Mammary epithelial cell (primary cell): ENCODE measurements around the gene ADAMTS6.

Source experiments
- CTCF ChIP-seq, 2 donors: IDR thresholded peaks in 1 of 2; conservative IDR thresholded peaks in 1 of 2; 2 replicates each; pipeline ENCODE4 v1.5.1; 2011 to 2012; ENCODE audit warnings: inconsistent platforms in 2 of 2, low read length in 2 of 2, mild to moderate bottlenecking in 2 of 2, control low read depth in 1 of 2, low read depth in 1 of 2; ENCODE audit not compliant: insufficient read depth in 1 of 2; ENCODE audit errors: extremely low read depth in 1 of 2
- EZH2 ChIP-seq: IDR thresholded peaks from 2 replicates; pipeline ENCODE4 v1.6.1; 2012; ENCODE audit warnings: low read length, inconsistent platforms, borderline replicate concordance

GRCh38 chr5:65355301-65355700 lies 126.4 kb downstream of the ADAMTS6 start:
- TF ChIP-seq CTCF (conservative IDR thresholded peaks at IDR 0.05 in 1 of 2, IDR thresholded peaks at IDR 0.05 in 1 of 2; ENCODE audit: extremely low read depth in 1 of 2, insufficient read depth in 1 of 2, low read depth in 1 of 2, low read length in 2 of 2) = no peak
- no peak for TF ChIP-seq EZH2
